Muscle of back (tissue), 11 donors: Measurements from ENCODE around the gene CKAP2L. TPM values are rescaled to one million over a fixed set of nuclear protein-coding genes. Genes with fewer than 3 reads are reported as not detected.
"Not testable (repeated sequence)": the region's sequence is repeated elsewhere in the genome, so short reads cannot be mapped to it uniquely, and the experiment has no call there.

Source experiments
- DNase-seq, 3 donors: peaks; one replicate each; pipeline versions ENCODE4 v3.0.0 to v3.0.0-alpha.2; 2013
- polyA plus RNA-seq, 10 donors: library from polyadenylated mRNA; unstranded; fragments of 120-200 nt; gene quantifications; one replicate each; pipeline ENCODE4 v1.2.1, GENCODE V29; 2013; ENCODE audit not compliant: insufficient read length in 10 of 10

CKAP2L gene
- polyA plus RNA-seq, 10 donors, result 6.8 to 15.8 (median 9.6) TPM

DNA sequence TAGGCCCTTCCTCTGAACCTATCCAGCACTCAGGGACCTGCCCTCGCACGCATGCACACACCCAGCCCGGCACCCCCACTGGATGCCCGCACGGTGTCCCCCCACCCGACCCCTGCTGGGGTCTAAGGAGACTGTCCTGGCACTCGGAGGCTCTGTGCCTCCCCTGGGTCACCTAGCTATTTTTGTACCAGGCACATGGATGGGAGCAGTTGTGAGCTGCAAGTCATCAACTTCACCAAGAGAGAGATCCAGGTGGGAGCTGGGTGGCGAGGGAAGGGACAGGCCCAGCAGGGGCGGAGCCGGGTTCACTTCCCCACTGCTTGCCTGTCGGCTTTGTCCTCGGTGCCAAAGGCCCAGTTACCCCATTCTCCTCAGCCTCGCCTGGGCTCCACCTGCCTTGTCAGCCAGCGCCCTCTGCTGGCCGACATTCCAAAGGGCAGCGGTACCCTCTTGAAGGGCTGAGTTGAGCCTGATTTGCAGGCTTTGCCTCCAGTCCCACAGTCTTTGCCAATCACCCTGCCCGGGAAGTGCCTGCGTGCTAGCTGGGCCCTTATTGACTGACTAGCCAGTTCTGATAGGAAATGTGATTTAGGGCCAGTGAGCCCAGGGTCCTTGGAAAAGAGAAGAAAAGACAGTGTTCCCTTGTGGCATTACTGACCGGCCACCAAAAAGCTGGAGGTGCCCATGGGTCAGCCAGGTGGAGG lies 37.8 kb downstream of the CKAP2L start:
- DNase-seq, result peak; percentile 76 to 90 (median 87)

DNA sequence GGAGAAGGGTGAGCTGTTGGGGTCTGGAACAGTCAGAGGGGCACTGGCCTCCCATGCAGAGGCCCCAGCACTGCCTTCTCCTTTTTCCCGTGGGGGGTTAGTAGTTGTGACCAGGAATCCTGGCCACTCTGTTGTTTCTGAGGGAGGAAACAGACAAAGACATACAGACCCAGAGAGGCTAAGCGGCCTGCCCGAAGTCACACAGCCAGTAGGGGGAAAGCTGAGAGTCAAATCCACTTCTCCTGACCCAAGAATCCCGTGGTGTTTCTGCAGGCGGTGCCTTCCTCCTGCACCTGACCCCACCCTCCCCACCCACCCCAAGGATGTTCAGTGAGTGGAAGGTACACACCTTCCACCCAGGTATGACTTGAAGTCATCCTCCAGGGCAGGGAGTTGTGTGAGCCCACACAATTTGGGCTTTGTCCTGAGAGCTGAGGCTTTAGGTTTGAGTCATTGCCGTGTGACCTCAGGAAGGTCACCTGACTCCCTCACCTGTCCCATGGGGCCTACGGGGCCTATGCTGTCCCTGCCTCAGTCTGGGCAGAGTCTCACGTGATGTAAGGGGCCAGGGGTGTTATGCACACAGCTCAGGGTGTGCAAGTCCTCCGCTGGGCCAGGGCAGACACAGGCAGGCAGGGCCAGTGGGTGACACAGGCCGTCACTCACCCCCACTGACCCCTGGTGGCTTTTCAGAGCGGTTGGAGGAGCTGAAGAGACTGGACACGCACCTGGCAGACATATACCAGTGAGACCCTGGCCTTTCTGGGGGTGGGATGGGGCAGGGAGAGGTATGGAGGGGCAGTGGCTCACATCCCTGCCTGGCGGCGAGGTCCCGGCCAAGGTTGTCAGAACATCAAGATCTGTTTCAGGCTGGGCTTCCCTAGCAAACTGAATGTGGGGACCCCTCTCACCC lies 38.6 kb downstream of the CKAP2L start:
- no peak for DNase-seq

DNA sequence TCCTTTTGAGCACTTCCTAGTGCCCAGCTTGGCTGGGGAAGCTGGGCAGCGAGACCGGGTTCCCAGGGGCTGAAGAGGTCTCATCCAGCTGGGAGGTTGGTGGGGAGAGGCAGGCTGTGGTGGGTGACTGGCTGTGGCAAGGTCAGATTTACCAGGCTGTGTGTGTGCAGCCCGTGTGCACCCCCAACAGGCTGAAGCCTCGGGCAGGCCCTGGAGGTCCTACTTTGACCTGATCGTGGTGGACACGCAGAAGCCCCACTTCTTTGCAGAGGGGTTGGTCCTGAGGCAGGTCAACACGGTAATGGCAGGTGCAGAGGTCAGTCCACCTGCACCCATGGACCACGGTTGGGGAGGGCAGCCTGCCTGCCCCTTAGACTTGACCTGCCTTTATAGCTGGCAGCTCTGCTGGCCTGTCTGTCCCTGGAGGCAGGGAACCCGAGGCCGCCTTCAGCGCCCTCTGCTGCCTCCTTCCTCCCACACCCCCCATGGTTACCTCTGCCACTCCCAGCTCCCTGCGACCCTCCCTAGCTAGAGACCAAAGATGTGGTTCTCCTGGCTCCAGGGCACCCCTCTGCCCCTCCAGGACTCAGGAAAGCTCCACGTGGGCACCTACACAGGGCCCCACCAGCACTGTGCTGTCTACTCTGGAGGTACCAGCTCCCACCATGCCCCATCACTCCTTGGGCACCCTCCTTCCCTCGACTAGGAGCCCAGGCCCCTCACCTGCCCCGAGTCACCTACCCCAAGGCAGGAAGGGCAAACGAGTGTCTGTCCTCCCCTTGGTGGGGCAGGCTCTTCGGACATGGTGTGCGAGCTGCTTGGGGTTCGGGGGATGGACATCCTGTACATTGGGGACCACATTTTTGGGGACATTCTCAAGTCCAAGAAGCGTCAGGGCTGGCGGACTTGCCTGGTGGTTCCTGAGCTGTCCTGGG lies 39.6 kb downstream of the CKAP2L start:
- no peak for DNase-seq

DNA sequence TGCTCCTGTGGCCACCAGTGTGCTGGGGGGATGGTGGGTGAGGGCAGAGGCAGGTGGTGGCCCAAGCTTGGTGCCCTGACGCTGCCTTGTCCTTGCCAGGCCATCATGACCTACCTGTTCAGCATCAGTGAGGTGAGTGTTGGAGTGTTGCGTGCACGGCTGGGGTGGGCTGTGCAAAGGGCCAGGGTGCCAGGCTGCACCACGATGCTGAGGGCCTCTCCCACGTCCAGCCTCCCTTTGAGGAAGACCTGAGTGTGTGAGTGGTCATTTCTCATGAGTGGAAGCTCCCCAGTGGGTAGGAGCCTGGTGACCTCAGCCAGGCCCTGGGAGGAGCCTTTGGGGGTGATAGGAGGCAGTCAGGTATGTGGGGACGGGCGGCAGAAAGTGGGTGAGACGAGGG lies 40.4 kb downstream of the CKAP2L start:
- DNase-seq, result no peak

DNA sequence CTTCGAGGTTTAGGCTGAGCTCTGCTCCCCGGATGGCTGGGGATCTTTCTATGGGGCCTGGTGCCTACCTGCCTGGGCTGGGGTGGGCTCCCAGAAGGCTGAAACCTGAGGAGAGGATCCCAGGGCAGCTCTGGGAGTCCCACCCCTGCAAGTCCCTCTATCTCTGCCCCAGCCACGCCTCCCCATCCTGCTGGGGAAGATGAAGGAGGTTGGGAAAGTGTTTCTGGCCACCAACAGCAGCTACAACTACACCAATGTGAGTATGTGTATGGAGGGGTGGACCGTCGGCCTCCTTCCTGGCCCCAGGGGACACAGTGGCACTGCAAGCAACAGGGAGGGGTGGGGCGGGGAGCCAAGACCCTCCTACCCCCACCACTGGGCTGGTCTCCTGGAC lies 40.9 kb downstream of the CKAP2L start:
- DNase-seq, result no peak

DNA sequence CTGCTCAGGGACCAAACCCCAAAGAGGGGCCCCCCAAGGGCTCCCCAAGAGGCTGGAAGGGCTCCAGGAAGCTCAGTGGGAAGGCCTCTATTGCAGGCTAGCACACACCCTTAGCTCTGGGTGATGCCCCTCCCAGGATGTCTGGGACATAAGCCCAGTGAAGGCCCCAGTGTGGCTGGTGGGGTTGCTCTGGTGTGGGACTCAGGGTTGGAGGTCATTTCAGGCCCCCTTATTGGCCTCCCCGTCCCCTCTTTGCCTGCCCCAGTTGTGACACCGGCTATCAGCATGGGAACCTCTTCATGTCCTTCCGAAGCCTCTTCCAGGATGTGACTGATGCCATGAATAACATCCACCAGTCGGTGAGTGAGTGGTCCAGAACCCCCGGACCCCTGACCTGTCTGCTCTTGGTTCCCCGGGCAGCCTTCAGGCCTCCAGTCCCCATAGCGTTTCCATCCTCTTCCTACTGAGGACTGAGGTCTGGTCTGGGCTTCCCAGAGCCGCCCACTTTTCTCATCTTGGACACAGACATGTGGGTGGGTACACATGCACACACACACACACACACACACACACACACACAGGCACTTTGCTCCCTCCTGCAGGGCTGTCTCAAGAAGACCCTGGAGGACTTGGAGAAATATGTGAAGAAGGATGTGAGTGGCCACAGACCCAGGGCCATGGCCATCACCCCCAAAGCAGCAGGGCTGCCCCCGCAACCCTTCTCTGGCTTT lies 41.4 kb downstream of the CKAP2L start:
- DNase-seq, result no peak

DNA sequence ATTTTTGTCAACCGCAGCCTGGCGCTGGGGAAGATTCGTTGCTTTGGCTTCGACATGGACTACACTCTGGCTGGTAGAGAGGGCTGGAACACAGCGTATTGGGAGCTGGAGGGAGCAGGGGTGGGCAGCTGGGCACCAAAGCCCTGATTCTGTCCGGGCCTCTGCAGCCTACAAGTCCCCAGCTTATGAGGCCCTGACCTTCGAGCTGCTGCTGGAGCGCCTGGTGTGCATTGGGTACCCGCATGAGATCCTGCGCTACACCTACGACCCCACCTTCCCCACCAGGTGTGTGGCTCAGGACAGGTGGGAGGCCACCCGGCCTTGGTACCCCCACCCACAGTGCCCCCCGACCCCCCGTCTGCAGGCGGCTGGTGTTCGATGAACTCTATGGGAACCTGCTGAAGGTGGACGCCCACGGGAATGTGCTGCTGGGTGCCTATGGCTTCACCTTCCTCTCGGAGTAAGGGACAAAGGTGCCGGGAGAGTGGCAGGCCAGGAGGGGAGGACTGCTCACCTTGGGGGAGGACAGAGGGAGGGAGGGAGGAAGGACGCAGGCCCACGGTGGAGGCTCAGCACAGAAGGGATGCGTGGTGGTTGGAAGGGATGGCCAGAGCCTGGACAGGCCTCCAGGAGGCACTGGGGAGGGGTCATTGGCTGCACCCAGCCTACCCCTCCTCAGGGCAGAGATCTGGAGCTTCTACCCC lies 42.4 kb downstream of the CKAP2L start:
- DNase-seq, result no peak

DNA sequence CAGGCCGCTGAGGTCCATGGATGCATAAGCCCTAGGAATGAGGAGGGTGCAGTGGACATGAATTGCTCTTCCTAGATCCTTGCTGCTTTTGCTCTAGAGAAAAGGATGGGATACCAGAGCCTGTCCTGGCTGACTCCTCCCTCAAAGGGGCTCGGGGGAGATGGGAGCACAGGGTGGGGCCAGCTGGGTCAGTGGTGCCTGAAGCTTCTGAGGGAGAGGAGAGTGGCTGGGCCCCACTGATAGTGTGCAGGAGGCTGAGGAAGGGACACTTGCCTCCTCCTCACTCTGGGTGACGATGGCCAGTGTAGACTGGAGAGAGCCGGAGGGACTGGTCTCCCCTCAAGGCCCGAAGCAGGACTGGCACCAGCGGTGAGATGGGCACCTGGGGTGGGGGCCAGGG lies 43.6 kb downstream of the CKAP2L start, which contains the start of gene NT5DC4:
Gene NT5DC4 (plus strand): TSS at position 236 of the 400 bp plus-strand sequence. CDS start 60 bp downstream, at position 296.
- no peak for DNase-seq

DNA sequence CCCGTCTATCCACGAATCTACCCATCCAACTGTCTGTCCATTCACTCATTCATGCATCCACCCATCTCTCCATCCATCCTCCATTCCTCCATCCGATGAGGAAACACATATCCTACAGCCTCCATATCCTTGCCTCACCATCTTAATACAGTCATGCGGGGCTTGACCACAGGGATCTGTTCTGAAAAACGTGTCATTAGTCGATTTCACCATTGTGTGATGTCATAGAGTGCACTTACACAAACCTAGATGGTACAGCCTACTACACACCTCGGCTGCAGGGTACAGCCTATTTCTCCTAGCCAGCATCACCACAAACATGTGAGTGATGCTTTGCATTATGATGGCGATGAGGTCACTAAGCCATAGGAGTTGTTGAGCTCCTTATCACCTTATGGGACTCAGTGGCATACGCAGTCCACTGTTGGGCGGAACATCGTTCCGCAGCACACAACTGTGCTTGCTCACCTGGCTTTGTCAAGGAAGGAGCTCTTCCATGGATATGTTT lies 45.5 kb downstream of the CKAP2L start:
- no peak for DNase-seq

DNA sequence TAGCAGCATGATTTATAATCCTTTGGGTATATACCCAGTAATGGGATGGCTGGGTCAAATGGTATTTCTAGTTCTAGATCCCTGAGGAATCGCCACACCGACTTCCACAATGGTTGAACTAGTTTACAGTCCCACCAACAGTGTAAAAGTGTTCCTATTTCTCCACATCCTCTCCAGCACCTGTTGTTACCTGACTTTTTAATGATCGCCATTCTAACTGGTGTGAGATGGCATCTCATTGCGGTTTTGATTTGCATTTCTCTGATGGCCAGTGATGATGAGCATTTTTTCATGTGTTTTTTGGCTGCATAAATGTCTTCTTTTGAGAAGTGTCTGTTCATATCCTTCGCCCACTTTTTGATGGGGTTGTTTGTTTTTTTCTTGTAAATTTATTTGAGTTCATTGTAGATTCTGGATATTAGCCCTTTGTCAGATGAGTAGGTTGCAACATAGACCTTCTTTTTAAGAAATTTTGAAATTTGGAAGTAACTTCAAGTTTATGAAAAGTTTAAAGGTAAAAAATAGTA lies 47.5 kb downstream of the CKAP2L start:
- not testable (repeated sequence) for DNase-seq

DNA sequence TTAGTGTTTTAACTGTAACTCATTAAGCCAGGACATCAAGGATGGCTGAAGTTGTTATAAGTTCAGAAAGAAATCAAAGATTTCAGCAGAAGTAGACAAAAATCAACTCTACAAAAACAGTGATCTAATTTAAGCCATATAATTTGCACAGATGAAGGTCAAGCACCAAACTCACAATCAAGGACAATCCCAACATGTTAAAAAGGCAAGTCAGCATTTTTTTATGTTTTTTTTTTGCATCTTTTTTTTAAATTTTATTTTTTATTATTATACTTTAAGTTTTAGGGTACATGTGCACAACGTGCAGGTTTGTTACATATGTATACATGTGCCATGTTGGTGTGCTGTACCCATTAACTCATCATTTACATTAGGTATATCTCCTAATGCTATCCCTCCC lies 48.3 kb downstream of the CKAP2L start:
- DNase-seq, result not testable (repeated sequence)

DNA sequence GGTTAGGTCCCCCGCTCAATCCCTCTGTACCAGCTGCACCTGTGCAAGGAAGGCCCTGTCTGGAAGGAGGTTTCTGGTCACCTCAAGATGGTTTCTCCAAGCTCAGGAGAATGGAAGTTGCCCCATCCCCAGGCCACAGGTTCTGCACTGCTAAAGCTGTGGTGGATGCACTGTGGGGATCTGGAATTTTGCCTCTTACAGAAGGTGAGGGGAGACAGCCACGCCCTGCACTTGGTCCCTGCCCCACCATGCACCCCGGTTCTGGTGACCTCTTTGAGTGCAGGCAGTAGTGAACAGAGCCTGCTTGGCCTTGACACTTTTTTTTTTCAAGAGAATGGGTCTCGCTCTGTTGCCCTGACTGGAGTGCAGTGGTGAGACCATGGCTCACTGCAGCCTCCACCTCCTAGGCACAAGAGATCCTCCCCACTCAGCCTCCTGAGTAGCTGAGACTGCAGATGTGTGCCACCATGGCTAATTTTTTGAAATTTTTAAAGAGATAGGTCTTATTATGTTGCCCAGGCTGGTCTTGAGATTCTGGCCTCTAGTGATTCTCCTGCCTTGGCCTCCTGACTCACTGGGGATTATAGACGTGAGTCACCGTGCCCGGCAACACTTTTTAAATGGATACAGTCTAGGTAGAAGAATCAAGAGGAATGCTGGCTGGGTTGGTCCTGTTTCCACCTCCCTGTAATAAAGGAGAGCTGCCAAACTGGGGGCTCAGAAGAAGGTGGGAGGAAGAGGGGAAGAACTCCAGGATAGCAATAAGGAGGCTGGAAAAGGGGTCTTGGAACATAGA lies 49.4 kb downstream of the CKAP2L start:
- no peak for DNase-seq

DNA sequence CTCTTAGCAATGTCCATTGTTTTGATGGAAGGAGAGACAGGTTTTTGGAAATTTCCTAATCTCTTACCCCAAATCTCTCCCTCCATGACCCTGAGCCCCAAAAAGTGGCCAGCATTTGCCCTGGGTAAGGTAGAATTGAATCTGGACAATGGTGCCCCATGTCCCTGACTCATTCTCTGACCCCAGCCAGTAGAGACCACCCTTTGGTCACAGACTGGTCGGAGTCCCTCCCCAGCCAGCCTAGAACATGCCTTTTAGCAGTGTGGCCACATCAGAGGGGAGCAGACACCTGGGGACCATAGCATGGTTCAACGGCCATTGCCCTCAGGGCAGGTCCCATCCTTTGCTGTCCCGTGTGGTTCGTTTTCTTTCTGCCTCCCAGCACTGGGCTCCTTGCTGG lies 50.1 kb downstream of the CKAP2L start:
- no peak for DNase-seq

DNA sequence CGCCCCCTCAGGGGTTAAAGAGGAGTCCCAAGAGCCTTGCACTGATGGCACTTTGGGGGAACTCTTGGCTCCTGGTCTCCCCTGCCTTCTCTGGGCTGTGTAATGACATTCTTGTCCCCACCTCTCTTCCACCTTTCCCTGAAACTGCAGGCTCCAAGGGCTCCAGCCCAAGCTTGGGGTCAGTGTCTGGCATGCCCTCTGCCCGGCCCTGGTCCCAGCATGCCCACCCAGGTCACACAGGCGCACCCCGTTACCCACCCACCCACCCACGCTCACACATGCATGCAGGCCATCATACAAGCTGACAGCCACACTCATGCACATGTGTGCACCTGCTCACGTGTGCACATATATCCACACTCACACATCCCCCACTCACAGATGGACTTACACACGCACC lies 50.5 kb downstream of the CKAP2L start:
- DNase-seq, result no peak

DNA sequence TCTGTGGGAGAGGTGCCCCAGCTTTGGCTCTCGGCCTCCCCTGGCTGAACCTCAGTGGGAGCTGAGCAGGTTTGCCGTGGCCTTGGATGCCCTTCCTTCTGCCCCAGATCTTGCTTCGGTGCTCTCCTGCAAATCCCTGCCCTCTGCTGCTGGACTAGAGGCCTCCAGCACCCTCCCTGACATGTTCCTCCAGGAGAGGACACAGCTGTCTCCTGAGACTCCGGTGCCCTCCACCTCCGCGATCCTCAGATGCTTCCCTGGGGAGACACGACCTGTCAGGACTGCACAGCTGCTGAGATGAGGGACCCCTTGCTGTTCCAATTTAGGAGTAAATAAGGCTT lies 50.9 kb downstream of the CKAP2L start:
- DNase-seq, result no peak

DNA sequence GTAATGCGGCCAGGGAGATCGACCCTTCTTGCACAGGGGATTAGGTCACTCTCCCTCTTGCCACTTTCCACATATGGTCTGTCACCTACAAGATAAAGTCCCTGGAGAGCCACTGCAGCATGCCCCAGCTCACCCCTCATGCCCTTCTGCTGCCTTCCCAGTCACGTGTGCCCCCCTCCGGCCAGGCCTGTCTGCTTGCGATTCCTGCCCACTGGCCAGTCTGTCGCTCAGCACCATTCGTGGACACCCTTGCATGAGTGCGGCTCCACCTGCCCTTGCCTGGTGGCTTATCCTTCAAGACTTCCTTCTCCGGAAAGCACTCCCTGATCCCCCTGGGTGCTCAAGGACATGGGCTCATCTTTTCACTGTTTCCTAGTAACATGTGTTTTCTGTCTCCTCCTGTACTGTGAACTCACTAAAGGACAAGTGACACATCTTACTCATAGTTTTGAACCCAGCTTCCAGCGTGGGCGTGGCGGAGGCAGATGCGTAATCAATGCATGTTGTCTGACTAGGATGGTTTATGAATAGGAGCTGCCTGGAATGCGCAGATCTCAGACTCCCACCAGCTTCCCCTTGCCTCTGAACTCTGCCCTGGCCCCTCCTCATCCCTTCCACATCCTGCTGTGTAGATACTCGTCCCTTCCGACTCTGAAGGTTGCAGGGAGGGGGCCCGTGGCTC lies 51.4 kb downstream of the CKAP2L start:
- DNase-seq, result no peak

DNA sequence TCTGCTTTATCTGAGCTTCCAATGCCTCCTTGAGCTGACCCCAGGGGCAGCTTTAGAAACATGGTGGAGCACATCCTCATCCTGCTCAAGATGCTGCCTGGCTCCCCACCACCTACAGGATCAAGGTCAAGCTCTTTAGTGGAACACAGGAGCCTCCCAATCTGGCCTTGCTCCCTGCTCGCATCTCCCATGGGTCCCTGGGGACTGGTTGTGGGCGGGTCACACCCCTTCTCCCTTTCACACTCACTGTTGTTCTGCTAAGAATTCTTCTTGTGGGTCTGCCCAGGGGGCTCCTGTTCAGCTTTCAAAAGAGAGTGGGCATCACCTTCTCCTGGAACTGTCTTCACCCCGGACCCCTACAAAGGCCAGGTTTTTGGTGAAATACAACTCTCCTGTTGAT lies 51.9 kb downstream of the CKAP2L start:
- no peak for DNase-seq

DNA sequence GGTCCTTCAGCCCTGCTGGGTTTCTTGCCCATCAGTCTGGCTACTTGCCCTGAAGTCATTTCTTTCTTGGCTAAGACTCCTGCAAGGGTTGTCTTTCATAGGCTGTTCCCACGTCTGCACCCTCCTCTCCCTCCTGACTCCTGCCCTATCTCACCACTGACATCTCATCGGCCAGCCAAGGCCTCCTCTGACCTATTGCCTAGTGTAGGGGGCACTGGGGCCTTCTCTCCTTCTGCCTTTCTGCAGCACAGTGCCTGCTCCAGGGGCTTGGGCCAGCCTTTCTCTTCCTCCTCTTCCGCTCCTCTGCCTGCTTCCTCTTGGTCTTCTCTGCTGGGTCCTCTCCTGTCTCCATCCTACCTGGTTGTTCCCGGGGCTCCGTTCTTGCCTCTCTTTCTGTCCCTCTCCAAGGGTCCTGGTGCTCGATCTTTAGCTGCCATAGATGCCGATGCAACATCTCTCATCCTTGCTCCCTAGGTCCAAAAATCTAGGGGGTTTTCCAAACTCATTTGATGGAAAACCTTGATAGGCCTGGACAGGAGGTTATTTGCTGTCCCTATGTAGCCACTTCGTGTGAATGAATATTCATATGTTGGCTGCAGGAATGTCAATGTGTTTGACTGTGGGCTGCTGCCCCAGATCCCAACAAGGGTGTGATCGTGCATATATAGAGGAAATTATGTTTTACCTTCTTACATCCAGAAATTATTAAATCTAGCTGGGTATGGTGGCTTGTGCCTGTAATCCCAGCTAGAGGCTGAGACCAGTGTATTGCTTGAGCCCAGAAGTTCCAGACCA lies 53.3 kb downstream of the CKAP2L start:
- DNase-seq, result no peak
